ENCODE results near the gene TMEM109. TPM values are rescaled to one million over a fixed set of nuclear protein-coding genes. Genes with fewer than 3 reads are reported as not detected.

The TMEM109 gene
- total and polyA plus RNA-seq, 9 of the 15 experiments (the other 6 are each of a cell fraction or from before 2014, with no cell fraction given) = 9.2 to 71.3 (median 30.5) TPM

GRCh38 chr11:60906132-60906972 lies 7.6 kb upstream of the TMEM109 start, which contains the start of gene PRPF19 (continued):
- no peak for TF ChIP-seq NR4A1 (CRISPR knock-in tag; IDR thresholded peaks at IDR 0.05)
- TF ChIP-seq NR4A1 (tag; IDR thresholded peaks at IDR 0.05) = no peak
- 0 out of 2 replicates have a peak, but pooled peaks have one; percentile 10 for TF ChIP-seq SOX6 (IDR thresholded peaks at IDR 0.05)
- peak; percentile 67; the same call in 1 of the 2 replicates for TF ChIP-seq PML (IDR thresholded peaks at IDR 0.05; ENCODE audit: low read length)
- TF ChIP-seq ATF7 (IDR thresholded peaks at IDR 0.05) = peak; percentile 79
- TF ChIP-seq ESRRA (IDR thresholded peaks at IDR 0.05; ENCODE audit: borderline replicate concordance, low read depth) = 0 out of 2 replicates have a peak, but pooled peaks have one; percentile 23
- TF ChIP-seq BRD4 (IDR thresholded peaks at IDR 0.05) = peak; percentile 70; the same call in 1 of the 2 replicates
- no peak for TF ChIP-seq ZNF347 (CRISPR knock-in tag; IDR thresholded peaks at IDR 0.05; ENCODE audit: low read depth)
- 0 out of 2 replicates have a peak, but pooled peaks have one; percentile 35 for TF ChIP-seq KLF1 (tag; IDR thresholded peaks at IDR 0.05)
- peak in 1 of 2 experiments; percentile 56; a peak in 1 of 4 replicates for TF ChIP-seq ZNF639 (CRISPR knock-in tag; conservative IDR thresholded peaks at IDR 0.05 in 1 of 2, IDR thresholded peaks at IDR 0.05 in 1 of 2)
- TF ChIP-seq KDM4B (IDR thresholded peaks at IDR 0.05; ENCODE audit: borderline replicate concordance in 2 of 2, low read depth in 1 of 2) = no peak
- TF ChIP-seq MXD1 (CRISPR knock-in tag; IDR thresholded peaks at IDR 0.05; ENCODE audit: borderline replicate concordance, poor library complexity, severe bottlenecking) = peak; percentile 14
- TF ChIP-seq NFIC (IDR thresholded peaks at IDR 0.05) = peak; percentile 20; the same call in 1 of the 2 replicates
- peak; percentile 74 for TF ChIP-seq C11orf30 (IDR thresholded peaks at IDR 0.05; ENCODE audit: low read depth)
- no peak for TF ChIP-seq SNAPC5 (CRISPR knock-in tag; IDR thresholded peaks at IDR 0.05)

Measured in K562 (cell line).